Activated T-cell treated with anti-CD3 and anti-CD28 coated beads, Interleukin-2, amount 50 U/mL, for 4 hours (primary cell): ENCODE results near the gene TGFBRAP1. TPM values are rescaled to one million over a fixed set of nuclear protein-coding genes. Genes with fewer than 3 reads are reported as not detected.

Experiments
- ATAC-seq, 2 donors: fragments of 200-7000 bp; cut with Tn5 transposase; one replicate each; pipeline ENCODE4 v1.10.0; 2021
- DNase-seq: peaks from one replicate; pipeline ENCODE4 v3.0.0-alpha.2; 2020
- H3K27me3 Mint-ChIP-seq: one replicate; pipeline ENCODE4 v1.8.0; 2021; ENCODE audit warnings: low read depth, mixed read lengths
- H3K36me3 Mint-ChIP-seq: one replicate; pipeline ENCODE4 v1.8.0; 2022; ENCODE audit warnings: mixed read lengths; ENCODE audit not compliant: insufficient read depth
- H3K4me1 Mint-ChIP-seq: one replicate; pipeline ENCODE4 v1.8.0; 2021; ENCODE audit warnings: low read depth, mixed read lengths
- H3K4me3 Mint-ChIP-seq: one replicate; pipeline ENCODE4 v1.8.0; 2021; ENCODE audit warnings: mild to moderate bottlenecking, moderate library complexity, mixed read lengths
- H3K9me3 Mint-ChIP-seq: one replicate; pipeline ENCODE4 v1.8.0; 2021; ENCODE audit warnings: mixed read lengths
- total RNA-seq, 3 donors: library from RNA; stranded (reverse); gene quantifications; one replicate each; pipeline ENCODE4 v1.2.1, GENCODE V29; 2021

TGFBRAP1 gene
- total RNA-seq, 3 donors from 2014 or later: 25.1 to 27.3 (median 26.8) TPM

GRCh38 chr2:105290981-105291660 is 38.4 kb downstream of the TGFBRAP1 start:
- ATAC-seq (no peak), DNase-seq (no peak)
- H3K36me3 Mint-ChIP-seq: peaks cover 55% of the 10 kb centered on the region
- H3K4me3 Mint-ChIP-seq: no peak overlapping the region
- no peaks in the 10 kb centered on the region for H3K4me1 Mint-ChIP-seq
- no peaks in the 10 kb centered on the region for H3K27me3 Mint-ChIP-seq
- no peaks in the 10 kb centered on the region for H3K9me3 Mint-ChIP-seq

GRCh38 chr2:105288133-105288532 is 41.4 kb downstream of the TGFBRAP1 start:
- Mint-ChIP-seq H3K4me1 (no peaks in the 10 kb centered on the region), H3K27me3 (no peaks in the 10 kb centered on the region), H3K36me3 (peaks cover 55% of the 10 kb centered on the region), H3K4me3 (no peak overlapping the region), H3K9me3 (no peaks in the 10 kb centered on the region)
- no peak for DNase-seq
- no peak for ATAC-seq

GRCh38 chr2:105287692-105288091 is 41.8 kb downstream of the TGFBRAP1 start:
- Mint-ChIP-seq H3K36me3 (peaks cover 52% of the 10 kb centered on the region), H3K4me1 (no peaks in the 10 kb centered on the region), H3K27me3 (no peaks in the 10 kb centered on the region), H3K9me3 (no peaks in the 10 kb centered on the region), H3K4me3 (no peak overlapping the region)
- ATAC-seq (no peak), DNase-seq (no peak)

- Mint-ChIP-seq H3K4me3 (no peak overlapping the region), H3K27me3 (no peaks in the 10 kb centered on the region), H3K9me3 (no peaks in the 10 kb centered on the region), H3K4me1 (no peaks in the 10 kb centered on the region), H3K36me3 (peaks cover 47% of the 10 kb centered on the region)
- ATAC-seq (no peak), DNase-seq (no peak)
These were observed 46.0 kb downstream of the TGFBRAP1 start for GRCh38 chr2:105283532-105283931.

GRCh38 chr2:105280281-105280680 is 49.3 kb downstream of the TGFBRAP1 start:
- Mint-ChIP-seq H3K4me1 (no peaks in the 10 kb centered on the region), H3K36me3 (peaks cover 49% of the 10 kb centered on the region), H3K4me3 (no peak overlapping the region), H3K27me3 (no peaks in the 10 kb centered on the region), H3K9me3 (no peaks in the 10 kb centered on the region)
- no peak for ATAC-seq
- DNase-seq: no peak

GRCh38 chr2:105279126-105279525 is 50.4 kb downstream of the TGFBRAP1 start:
- Mint-ChIP-seq H3K36me3 (peaks cover 49% of the 10 kb centered on the region), H3K4me3 (no peak overlapping the region), H3K4me1 (no peaks in the 10 kb centered on the region), H3K9me3 (no peaks in the 10 kb centered on the region), H3K27me3 (no peaks in the 10 kb centered on the region)
- no peak for DNase-seq
- ATAC-seq: no peak

- Mint-ChIP-seq H3K27me3 (no peaks in the 10 kb centered on the region), H3K4me3 (no peak overlapping the region), H3K4me1 (no peaks in the 10 kb centered on the region), H3K9me3 (no peaks in the 10 kb centered on the region), H3K36me3 (peaks cover 51% of the 10 kb centered on the region)
- ATAC-seq (no peak), DNase-seq (no peak)
These were observed 50.9 kb downstream of the TGFBRAP1 start for GRCh38 chr2:105278654-105279053.

GRCh38 chr2:105274046-105274445 is 55.5 kb downstream of the TGFBRAP1 start:
- Mint-ChIP-seq H3K4me3 (no peak overlapping the region), H3K9me3 (no peaks in the 10 kb centered on the region), H3K36me3 (peaks cover 47% of the 10 kb centered on the region), H3K4me1 (no peaks in the 10 kb centered on the region), H3K27me3 (no peaks in the 10 kb centered on the region)
- no peak for ATAC-seq
- no peak for DNase-seq

GRCh38 chr2:105272176-105272575 is 57.4 kb downstream of the TGFBRAP1 start:
- Mint-ChIP-seq H3K27me3 (no peaks in the 10 kb centered on the region), H3K4me1 (no peaks in the 10 kb centered on the region), H3K9me3 (no peaks in the 10 kb centered on the region), H3K4me3 (no peak overlapping the region), H3K36me3 (peaks cover 50% of the 10 kb centered on the region)
- ATAC-seq (no peak), DNase-seq (no peak)

GRCh38 chr2:105271393-105272045 is 58.0 kb downstream of the TGFBRAP1 start:
- H3K36me3 Mint-ChIP-seq: peaks cover 50% of the 10 kb centered on the region
- DNase-seq (no peak), ATAC-seq (no peak)
- no peaks in the 10 kb centered on the region for H3K27me3 Mint-ChIP-seq
- H3K4me3 Mint-ChIP-seq: no peak overlapping the region
- no peaks in the 10 kb centered on the region for H3K9me3 Mint-ChIP-seq
- no peaks in the 10 kb centered on the region for H3K4me1 Mint-ChIP-seq

GRCh38 chr2:105269426-105269825 is 60.1 kb downstream of the TGFBRAP1 start:
- Mint-ChIP-seq H3K4me3 (no peak overlapping the region), H3K9me3 (no peaks in the 10 kb centered on the region), H3K4me1 (no peaks in the 10 kb centered on the region), H3K36me3 (peaks cover 50% of the 10 kb centered on the region), H3K27me3 (no peaks in the 10 kb centered on the region)
- DNase-seq (no peak), ATAC-seq (no peak)

GRCh38 chr2:105262651-105263091 is 66.9 kb downstream of the TGFBRAP1 start:
- DNase-seq (no peak), ATAC-seq (no peak)
- H3K9me3 Mint-ChIP-seq: no peaks in the 10 kb centered on the region

GRCh38 chr2:105261061-105261460 is 68.5 kb downstream of the TGFBRAP1 start:
- no peak for ATAC-seq
- H3K9me3 Mint-ChIP-seq: no peaks in the 10 kb centered on the region
- H3K27me3 Mint-ChIP-seq: peaks cover 3% of the 10 kb centered on the region
- no peaks in the 10 kb centered on the region for H3K4me1 Mint-ChIP-seq
- peaks cover 14% of the 10 kb centered on the region for H3K36me3 Mint-ChIP-seq
- no peak overlapping the region for H3K4me3 Mint-ChIP-seq
- DNase-seq: no peak

More at GRCh38 chr2:105262651-105263091, 66.9 kb downstream of the TGFBRAP1 start:
- H3K4me1 Mint-ChIP-seq: no peaks in the 10 kb centered on the region
- H3K27me3 Mint-ChIP-seq: no peaks in the 10 kb centered on the region
- peaks cover 21% of the 10 kb centered on the region for H3K36me3 Mint-ChIP-seq
- H3K4me3 Mint-ChIP-seq: no peak overlapping the region

- Mint-ChIP-seq H3K27me3 (peaks cover 3% of the 10 kb centered on the region), H3K36me3 (peaks cover 6% of the 10 kb centered on the region), H3K4me3 (no peak overlapping the region), H3K4me1 (no peaks in the 10 kb centered on the region), H3K9me3 (no peaks in the 10 kb centered on the region)
- DNase-seq: no peak
- no peak for ATAC-seq
These were observed 70.6 kb downstream of the TGFBRAP1 start for GRCh38 chr2:105258835-105259350.

GRCh38 chr2:105257981-105258380 is 71.6 kb downstream of the TGFBRAP1 start:
- peaks cover 3% of the 10 kb centered on the region for H3K27me3 Mint-ChIP-seq
- peaks cover 3% of the 10 kb centered on the region for H3K36me3 Mint-ChIP-seq
- DNase-seq (no peak), ATAC-seq (no peak)
- no peaks in the 10 kb centered on the region for H3K4me1 Mint-ChIP-seq
- no peak overlapping the region for H3K4me3 Mint-ChIP-seq
- H3K9me3 Mint-ChIP-seq: no peaks in the 10 kb centered on the region
